Measurements from ENCODE around the gene FAM32A. TPM values are rescaled to one million over a fixed set of nuclear protein-coding genes. Genes with fewer than 3 reads are reported as not detected.

The FAM32A gene
- total RNA-seq, 4 donors from 2014 or later: 55.3 to 82.6 (median 73.0) TPM

DNA sequence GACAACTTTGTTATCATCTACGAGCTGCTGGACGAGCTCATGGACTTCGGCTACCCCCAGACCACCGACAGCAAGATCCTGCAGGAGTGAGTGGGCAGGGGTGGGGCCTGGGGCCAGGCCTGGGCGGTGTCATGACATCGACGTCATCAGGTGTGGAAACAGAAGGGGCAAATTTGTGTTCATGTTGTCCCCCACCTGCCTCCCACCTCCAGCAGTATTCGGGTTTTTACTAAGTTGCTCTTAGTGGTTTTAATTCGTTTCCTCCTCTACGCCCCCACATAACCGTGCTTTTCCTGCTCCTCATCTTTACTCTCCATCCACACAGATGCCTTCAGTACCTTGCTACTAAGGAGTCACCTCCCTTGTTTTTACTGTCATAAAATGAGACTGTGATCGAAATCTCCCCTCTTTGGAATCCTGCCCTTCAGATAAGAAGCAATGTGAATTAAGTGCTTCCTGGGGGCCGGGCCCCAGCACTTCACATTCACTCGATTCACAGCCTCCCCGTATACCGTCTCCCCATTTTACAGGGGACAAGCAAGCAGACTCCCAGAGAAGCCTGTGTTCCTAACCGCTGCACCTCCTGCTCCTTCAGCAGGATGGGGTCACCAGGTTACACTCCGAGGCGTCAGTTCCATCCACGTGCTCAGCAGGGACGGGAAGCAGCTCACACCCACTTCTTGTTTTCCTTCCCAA is 23.0 kb downstream of the FAM32A start:
- Histone ChIP-seq H3K9me3 (no peaks in the 10 kb centered on the region), H3K27ac (no peak overlapping the region), H3K4me1 (peaks cover 0 to 11% (median 0%) of the 10 kb centered on the region in 4 donors), H3K27me3 (no peaks in the 10 kb centered on the region), H3K36me3 (peaks cover 0 to 94% (median 26%) of the 10 kb centered on the region in 3 donors), H3K4me3 (no peak overlapping the region)
- no peak for DNase-seq (ENCODE audit: low spot score in 2 of 2)
- 87% methylated on average over 21 of the region's 21 CpGs for WGBS, 2 donors
- TF ChIP-seq EP300 (IDR thresholded peaks at IDR 0.05): no peak
- TF ChIP-seq CTCF (IDR thresholded peaks at IDR 0.05): no peak
- no peak for TF ChIP-seq POLR2A (IDR thresholded peaks at IDR 0.05)

DNA sequence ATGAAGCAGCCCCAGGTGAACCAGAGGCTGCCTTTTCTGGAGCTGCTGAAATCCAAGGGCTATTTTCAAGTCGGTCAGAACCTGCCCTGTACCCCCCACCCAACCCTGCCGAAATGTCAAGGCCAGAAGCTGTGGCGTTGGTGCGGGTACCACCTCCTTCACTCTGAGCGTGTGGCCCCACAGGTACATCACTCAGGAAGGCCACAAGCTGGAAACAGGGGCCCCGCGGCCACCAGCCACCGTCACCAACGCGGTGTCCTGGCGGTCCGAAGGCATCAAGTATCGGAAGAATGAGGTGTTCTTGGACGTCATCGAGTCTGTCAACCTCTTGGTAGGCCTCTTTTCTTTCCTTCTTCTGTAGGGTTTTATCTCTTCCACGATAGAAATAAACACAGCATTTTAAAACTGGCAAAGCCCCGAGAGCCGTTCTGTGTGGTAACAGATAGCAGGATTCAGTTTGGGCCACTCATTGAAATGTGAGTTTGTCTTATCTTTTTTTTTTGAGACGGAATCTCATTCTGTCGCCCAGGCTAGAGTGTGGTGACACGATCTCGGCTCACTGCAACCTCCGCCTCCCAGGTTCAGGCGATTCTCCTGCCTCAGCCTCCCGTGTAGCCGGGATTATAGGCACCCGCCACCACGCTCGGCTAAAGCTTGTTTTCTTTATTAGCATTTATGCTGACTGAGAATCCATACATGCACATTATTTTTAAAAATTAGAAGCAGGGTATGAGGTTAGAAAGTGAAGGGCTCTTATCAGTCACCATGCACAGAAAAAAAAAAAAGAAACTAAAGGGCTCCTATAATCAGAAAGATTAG is 23.8 kb downstream of the FAM32A start:
- no peak for DNase-seq (ENCODE audit: low spot score in 2 of 2)
- no peak for TF ChIP-seq CTCF (IDR thresholded peaks at IDR 0.05)
- TF ChIP-seq POLR2A (IDR thresholded peaks at IDR 0.05): no peak
- TF ChIP-seq EP300 (IDR thresholded peaks at IDR 0.05): no peak
- Histone ChIP-seq H3K27ac (no peak overlapping the region), H3K9me3 (no peaks in the 10 kb centered on the region), H3K4me3 (no peak overlapping the region), H3K4me1 (peaks cover 0 to 11% (median 0%) of the 10 kb centered on the region in 4 donors), H3K27me3 (no peaks in the 10 kb centered on the region), H3K36me3 (peaks cover 0 to 93% (median 19%) of the 10 kb centered on the region in 3 donors)
- 93 to 94% methylated on average over 29 of the region's 29 CpGs for WGBS, 2 donors

GRCh38 chr19:16210168-16210567 is 25.0 kb downstream of the FAM32A start:
- Histone ChIP-seq H3K9me3 (no peaks in the 10 kb centered on the region), H3K4me3 (no peak overlapping the region), H3K27ac (no peak overlapping the region), H3K4me1 (peaks cover 0 to 8% (median 0%) of the 10 kb centered on the region in 4 donors), H3K27me3 (no peaks in the 10 kb centered on the region), H3K36me3 (peaks cover 0 to 91% (median 19%) of the 10 kb centered on the region in 3 donors)
- TF ChIP-seq EP300 (IDR thresholded peaks at IDR 0.05) (no peak), CTCF (IDR thresholded peaks at IDR 0.05) (no peak), POLR2A (IDR thresholded peaks at IDR 0.05) (no peak)
- 88 to 89% methylated on average over 4 of the region's 4 CpGs for WGBS, 2 donors
- DNase-seq (ENCODE audit: low spot score in 2 of 2): no peak

GRCh38 chr19:16213076-16213475 is 27.9 kb downstream of the FAM32A start:
- H3K4me3 ChIP-seq: no peak overlapping the region
- H3K4me1 ChIP-seq: peaks cover 0 to 16% (median 0%) of the 10 kb centered on the region in 4 donors
- no peaks in the 10 kb centered on the region for H3K27me3 ChIP-seq
- no peak overlapping the region for H3K27ac ChIP-seq
- H3K36me3 ChIP-seq: peaks cover 0 to 89% (median 19%) of the 10 kb centered on the region in 3 donors
- DNase-seq (ENCODE audit: low spot score in 2 of 2): no peak
- no peak for TF ChIP-seq POLR2A (IDR thresholded peaks at IDR 0.05)
- no peak for TF ChIP-seq EP300 (IDR thresholded peaks at IDR 0.05)
- no peak for TF ChIP-seq CTCF (IDR thresholded peaks at IDR 0.05)
- H3K9me3 ChIP-seq: no peaks in the 10 kb centered on the region

Measured in tibial nerve (tissue), 4 donors.